ENCODE results near the gene TWIST2.

DNA sequence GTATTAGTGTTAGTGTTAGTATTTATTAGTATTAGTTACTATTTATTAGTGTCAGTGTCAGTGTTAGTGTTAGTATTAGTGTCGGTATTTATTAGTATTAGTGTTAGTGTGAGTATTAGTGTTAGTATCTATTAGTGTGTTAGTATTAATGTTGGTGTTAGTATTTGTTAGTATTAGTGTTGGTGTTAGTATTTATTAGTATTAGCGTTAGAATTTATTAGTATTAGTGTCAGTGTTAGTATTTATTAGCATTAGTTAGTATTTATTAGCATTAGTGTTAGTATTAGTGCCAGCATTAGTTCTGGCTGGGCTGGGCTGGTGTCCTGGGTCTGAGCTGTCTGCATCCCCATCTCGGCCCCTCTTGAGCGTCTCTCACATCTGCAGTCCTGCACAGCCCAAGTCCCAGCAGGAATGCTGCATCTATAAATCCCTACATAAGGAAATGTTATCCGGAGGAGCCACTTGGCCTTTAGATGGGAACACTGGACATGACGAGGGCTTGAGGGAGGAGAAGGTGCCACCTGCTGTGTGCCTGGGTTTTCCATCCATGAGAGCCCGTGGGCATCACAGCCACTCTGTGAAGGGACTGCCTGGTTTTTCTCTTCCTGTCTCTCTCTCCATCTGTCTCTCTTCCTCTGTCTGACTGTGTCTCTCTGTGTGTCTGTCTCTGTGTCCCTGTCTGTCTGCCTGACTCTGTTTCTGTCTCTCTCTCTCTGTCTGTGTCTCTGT lies 33.6 kb downstream of the TWIST2 start:
- TF ChIP-seq, protein P1, sequence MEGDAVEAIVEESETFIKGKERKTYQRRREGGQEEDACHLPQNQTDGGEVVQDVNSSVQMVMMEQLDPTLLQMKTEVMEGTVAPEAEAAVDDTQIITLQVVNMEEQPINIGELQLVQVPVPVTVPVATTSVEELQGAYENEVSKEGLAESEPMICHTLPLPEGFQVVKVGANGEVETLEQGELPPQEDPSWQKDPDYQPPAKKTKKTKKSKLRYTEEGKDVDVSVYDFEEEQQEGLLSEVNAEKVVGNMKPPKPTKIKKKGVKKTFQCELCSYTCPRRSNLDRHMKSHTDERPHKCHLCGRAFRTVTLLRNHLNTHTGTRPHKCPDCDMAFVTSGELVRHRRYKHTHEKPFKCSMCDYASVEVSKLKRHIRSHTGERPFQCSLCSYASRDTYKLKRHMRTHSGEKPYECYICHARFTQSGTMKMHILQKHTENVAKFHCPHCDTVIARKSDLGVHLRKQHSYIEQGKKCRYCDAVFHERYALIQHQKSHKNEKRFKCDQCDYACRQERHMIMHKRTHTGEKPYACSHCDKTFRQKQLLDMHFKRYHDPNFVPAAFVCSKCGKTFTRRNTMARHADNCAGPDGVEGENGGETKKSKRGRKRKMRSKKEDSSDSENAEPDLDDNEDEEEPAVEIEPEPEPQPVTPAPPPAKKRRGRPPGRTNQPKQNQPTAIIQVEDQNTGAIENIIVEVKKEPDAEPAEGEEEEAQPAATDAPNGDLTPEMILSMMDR (IDR thresholded peaks at IDR 0.05), result no peak
- TF ChIP-seq POLR2A (IDR thresholded peaks at IDR 0.05), result no peak

Measured in thyroid gland (tissue), 4 donors.